GM18861 (cell line): ENCODE data around the gene AREL1.

Experiments
- ATAC-seq: cut with Tn5 transposase; IDR thresholded peaks from one replicate; pipeline ENCODE4 v1.9.1; 2021; ENCODE audit not compliant: unreplicated experiment

AREL1 gene

GRCh38 chr14:74660863-74661262, 52.0 kb downstream of the AREL1 start:
- no peak for ATAC-seq

- no peak for ATAC-seq
Observed at GRCh38 chr14:74660167-74660566, 52.7 kb downstream of the AREL1 start.

GRCh38 chr14:74658535-74659131, 54.2 kb downstream of the AREL1 start:
- no peak for ATAC-seq

GRCh38 chr14:74656964-74657363, 55.9 kb downstream of the AREL1 start:
- no peak for ATAC-seq

- ATAC-seq, result no peak
Observed at GRCh38 chr14:74655599-74656395, 57.1 kb downstream of the AREL1 start.

- ATAC-seq, result no peak
Observed at GRCh38 chr14:74654931-74655330, 57.9 kb downstream of the AREL1 start.

- no peak for ATAC-seq
Observed at GRCh38 chr14:74653386-74654138, 59.3 kb downstream of the AREL1 start.

- ATAC-seq, result no peak
Observed at GRCh38 chr14:74652541-74652940, 60.3 kb downstream of the AREL1 start.

GRCh38 chr14:74650927-74651686, 61.8 kb downstream of the AREL1 start:
- no peak for ATAC-seq

GRCh38 chr14:74649673-74650072, 63.2 kb downstream of the AREL1 start:
- ATAC-seq, result no peak

- no peak for ATAC-seq
Observed at GRCh38 chr14:74649167-74649566, 63.7 kb downstream of the AREL1 start.

- ATAC-seq, result no peak
Observed at GRCh38 chr14:74648601-74649000, 64.3 kb downstream of the AREL1 start.

GRCh38 chr14:74647678-74648461, 65.0 kb downstream of the AREL1 start:
- no peak for ATAC-seq

GRCh38 chr14:74647061-74647677, 65.7 kb downstream of the AREL1 start:
- no peak for ATAC-seq

GRCh38 chr14:74645756-74646470, 67.0 kb downstream of the AREL1 start:
- no peak for ATAC-seq

GRCh38 chr14:74645244-74645643, 67.6 kb downstream of the AREL1 start:
- ATAC-seq, result no peak

- ATAC-seq, result no peak
Observed at GRCh38 chr14:74641601-74642391, 71.1 kb downstream of the AREL1 start.

GRCh38 chr14:74638966-74639365, 73.9 kb downstream of the AREL1 start:
- no peak for ATAC-seq

- ATAC-seq, result no peak
Observed at GRCh38 chr14:74638066-74638465, 74.8 kb downstream of the AREL1 start.
